Bronchial epithelial cell (primary cell): ENCODE measurements around the gene NHSL1. TPM values are rescaled to one million over a fixed set of nuclear protein-coding genes. Genes with fewer than 3 reads are reported as not detected.

Source experiments
- DNase-seq: peaks from one replicate; pipeline ENCODE4 v3.0.0-alpha.2; 2010; ENCODE audit warnings: low read depth
- FAIRE-seq: peaks from 2 replicates; lab custom pipeline; 2011; peaks lifted over from hg19 to GRCh38; lab: Jason Lieb, UNC
- H3K27me3 ChIP-seq: 2 replicates; pipeline ENCODE4 v1.5.1; 2011; ENCODE audit warnings: low read length; ENCODE audit not compliant: control insufficient read depth, insufficient read depth
- H3K36me3 ChIP-seq: 2 replicates; pipeline ENCODE4 v1.5.1; 2011; ENCODE audit warnings: low read length; ENCODE audit not compliant: control insufficient read depth, insufficient read depth
- H3K4me3 ChIP-seq: 2 replicates; pipeline ENCODE4 v1.5.1; 2011; ENCODE audit warnings: mild to moderate bottlenecking, low read depth, low read length, control low read depth
- CTCF ChIP-seq: IDR thresholded peaks from 2 replicates; pipeline ENCODE4 v1.5.1; 2011; ENCODE audit warnings: mild to moderate bottlenecking, moderate library complexity, low read length, control low read depth, inconsistent platforms; ENCODE audit not compliant: insufficient read depth, severe bottlenecking
- total RNA-seq: library from RNA; depleted of rRNA; stranded (reverse); fragments of >200 nt; gene quantifications from 2 replicates; pipeline ENCODE4 v1.2.1, GENCODE V29; 2014

NHSL1 gene
- total RNA-seq, 1 donor from 2014 or later: 6.3 TPM

DNA sequence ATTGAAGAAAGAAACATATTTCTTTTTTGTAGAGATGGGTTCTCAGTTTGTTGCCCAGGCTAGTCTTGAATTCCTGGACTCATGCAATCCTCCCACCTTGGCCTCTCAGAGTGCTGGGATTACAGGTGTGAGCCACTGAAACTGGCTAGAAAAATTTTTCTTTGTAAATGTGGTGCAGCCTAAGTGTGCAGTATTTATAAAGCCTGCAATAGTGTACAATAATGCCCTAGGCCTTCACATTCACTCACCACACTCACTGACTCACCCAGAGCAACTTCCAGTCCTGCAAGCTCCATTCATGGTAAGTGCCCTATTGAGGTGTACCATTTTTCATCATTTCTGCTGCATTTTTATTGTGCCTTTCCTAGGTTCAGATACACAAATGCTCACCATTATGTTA, 31.4 kb downstream of the NHSL1 start:
- FAIRE-seq: peak; percentile 23
- TF ChIP-seq CTCF: no peak
- DNase-seq: peak; percentile 86
- Histone ChIP-seq H3K36me3 (peaks cover 6% of the 10 kb centered on the region), H3K27me3 (no peaks in the 10 kb centered on the region), H3K4me3 (no peak overlapping the region)

DNA sequence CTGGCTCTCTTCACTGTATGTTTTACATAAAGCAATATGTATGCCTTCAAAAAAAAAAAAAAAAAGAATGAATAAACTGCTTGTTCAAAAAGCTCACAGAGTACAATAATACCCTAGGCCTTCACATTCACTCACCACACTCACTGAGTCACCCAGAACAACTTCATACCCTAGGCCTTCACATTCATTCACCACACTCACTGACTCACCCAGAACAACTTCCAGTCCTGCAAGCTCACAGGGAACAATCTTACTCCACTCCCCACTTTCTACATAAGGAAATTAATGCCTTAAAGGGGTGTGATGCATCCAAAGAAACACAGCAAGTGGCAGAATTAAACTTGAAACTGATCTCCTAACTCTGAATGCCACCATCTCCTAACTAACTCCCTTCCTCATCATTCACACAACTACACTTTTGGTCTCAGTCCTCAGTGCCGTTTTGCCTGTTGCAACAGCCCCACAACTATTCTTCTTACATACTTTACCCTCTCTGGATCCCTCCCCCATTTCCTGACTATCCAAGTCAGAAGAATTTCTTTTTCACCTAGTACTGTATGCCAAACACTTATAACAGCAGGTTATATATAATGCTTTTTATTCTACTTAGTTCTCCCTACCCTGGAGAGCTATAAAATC, 34.2 kb downstream of the NHSL1 start:
- DNase-seq (peak; percentile 100), FAIRE-seq (peak; percentile 64)

DNA sequence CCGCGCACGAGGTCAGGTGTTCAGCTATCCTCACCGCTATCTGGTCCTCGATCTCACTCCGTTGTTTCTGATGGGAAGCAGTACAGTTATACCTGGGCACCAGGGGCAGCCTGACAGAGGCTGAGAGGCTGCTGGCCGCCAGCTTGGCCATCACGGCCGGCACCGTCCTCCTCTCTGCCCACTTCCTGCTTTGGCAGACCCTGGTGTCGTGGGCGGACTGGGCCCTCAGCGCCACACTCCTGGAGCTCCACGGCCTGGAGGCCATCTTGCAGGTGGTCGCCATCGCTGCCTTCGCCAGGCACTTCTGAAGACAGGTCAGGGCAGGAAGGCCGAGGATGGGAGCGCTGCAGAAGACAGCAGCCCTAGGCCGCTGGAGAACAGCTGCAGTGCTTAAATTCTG, 35.2 kb downstream of the NHSL1 start:
- no peak overlapping the region for H3K4me3 ChIP-seq
- H3K36me3 ChIP-seq: peaks cover 6% of the 10 kb centered on the region
- FAIRE-seq (no peak), DNase-seq (no peak)
- H3K27me3 ChIP-seq: no peaks in the 10 kb centered on the region
- TF ChIP-seq CTCF: no peak

More for the DNA sequence above, 34.2 kb downstream of the NHSL1 start:
- no peak overlapping the region for H3K4me3 ChIP-seq
- no peak for TF ChIP-seq CTCF
- H3K36me3 ChIP-seq: peaks cover 6% of the 10 kb centered on the region
- no peaks in the 10 kb centered on the region for H3K27me3 ChIP-seq

- DNase-seq (no peak), FAIRE-seq (no peak)
- Histone ChIP-seq H3K36me3 (peaks cover 6% of the 10 kb centered on the region), H3K27me3 (no peaks in the 10 kb centered on the region), H3K4me3 (no peak overlapping the region)
- no peak for TF ChIP-seq CTCF
These were observed 37.6 kb downstream of the NHSL1 start for GRCh38 chr6:138461647-138462046.

DNA sequence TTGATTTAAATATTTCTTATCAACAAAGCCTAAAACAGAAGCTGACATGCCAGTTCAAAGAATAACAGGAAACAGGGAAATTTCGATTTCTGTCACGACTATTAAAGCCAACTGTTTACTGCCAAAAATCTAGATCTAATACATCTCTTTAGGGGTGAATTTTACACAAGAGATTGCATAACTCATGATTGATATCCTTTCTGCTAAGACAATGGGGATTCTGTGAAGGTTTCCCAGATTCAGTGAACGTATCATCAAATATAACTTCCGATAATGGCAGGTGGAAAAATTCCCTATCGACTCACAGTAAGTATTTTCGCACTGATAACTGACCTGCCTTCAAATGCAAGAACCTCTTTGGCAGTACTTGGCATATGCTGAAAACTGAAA, 42.9 kb downstream of the NHSL1 start:
- FAIRE-seq (no peak), DNase-seq (no peak)
- no peaks in the 10 kb centered on the region for H3K36me3 ChIP-seq
- TF ChIP-seq CTCF: no peak
- H3K27me3 ChIP-seq: no peaks in the 10 kb centered on the region
- no peak overlapping the region for H3K4me3 ChIP-seq
